HG03565 (cell line): ENCODE data around the gene CDYL.

ENCODE experiments used
- ATAC-seq: cut with Tn5 transposase; IDR thresholded peaks from one replicate; pipeline ENCODE4 v1.9.1; 2021; ENCODE audit warnings: mild to moderate bottlenecking, moderate library complexity; ENCODE audit not compliant: unreplicated experiment

The CDYL gene

DNA sequence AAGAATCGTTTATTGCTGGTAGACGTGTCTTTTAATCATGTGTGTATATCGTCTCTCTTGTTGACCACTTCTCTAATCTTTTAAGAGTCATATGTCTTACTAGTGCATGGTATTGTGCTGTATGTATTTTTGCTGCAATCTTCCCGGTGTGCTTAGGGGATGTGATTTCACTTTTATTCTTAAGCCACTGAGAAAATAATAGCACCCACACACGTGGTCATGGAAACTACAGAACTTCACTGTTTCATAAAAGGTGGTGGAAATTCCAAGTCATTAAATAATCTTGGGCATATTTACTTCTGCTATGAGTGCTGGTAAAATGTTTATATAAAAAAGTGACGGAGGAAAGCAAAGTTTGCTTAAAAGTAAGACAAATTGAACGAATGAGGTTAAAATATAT lies 3.0 kb upstream of the CDYL start:
- no peak for ATAC-seq

DNA sequence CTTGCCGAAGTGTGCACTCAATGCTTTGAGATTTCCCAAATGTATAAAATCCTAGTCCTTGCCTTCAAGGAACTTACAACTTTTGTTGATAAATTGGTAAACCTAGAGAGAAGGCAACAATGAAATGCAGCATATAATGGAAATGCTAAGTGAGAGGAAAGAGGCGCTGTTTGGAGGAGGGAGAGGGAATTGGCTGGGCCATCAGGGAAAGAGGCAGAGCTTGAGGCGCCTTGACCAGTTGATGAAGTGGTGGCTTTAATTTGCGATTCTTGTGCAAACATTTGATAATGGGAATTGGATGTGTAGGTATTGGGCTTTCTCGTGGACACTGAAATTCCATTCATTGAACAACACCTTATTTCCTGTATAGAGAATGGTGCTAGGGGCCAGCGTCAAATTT lies 1.9 kb upstream of the CDYL start:
- no peak for ATAC-seq

- no peak for ATAC-seq
Observed at GRCh38 chr6:4774715-4775493, 1.3 kb upstream of the CDYL start.

GRCh38 chr6:4775494-4776130 lies 592 bp upstream of the CDYL start:
- peak; percentile 33 for ATAC-seq

GRCh38 chr6:4776493-4777393 lies 539 bp downstream of the CDYL start:
- ATAC-seq, result peak; percentile 18

DNA sequence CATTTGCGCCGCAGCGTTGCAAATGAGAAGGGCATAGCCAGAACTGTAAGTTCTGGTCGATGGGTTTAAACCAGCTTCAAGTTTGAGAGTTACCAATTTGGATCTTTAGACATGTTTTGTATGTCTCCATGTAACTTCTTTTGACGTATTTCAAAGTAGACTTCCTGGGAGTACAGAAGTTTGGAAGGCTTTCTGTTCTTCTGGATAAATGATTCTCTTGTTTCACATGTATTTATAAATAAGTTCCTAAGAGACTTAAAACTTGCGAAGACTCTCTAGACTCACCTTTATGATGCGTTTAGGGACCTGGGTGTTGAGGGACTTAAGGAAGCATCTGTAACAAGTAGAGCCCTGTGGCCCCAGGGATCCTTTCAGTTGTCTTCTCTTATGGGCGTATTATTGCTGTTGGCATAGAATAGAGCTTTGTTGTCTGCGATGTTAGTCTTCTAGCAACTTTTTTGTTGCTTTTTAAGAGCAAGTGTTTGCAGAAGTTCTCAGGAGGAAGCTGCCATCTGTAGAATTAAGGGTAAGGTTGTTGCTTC lies 1.3 kb downstream of the CDYL start:
- ATAC-seq, result no peak

GRCh38 chr6:4778086-4778485 lies 1.9 kb downstream of the CDYL start:
- no peak for ATAC-seq

GRCh38 chr6:4780360-4780812 lies 4.2 kb downstream of the CDYL start:
- no peak for ATAC-seq

GRCh38 chr6:4781426-4781825 lies 5.2 kb downstream of the CDYL start:
- ATAC-seq, result no peak

DNA sequence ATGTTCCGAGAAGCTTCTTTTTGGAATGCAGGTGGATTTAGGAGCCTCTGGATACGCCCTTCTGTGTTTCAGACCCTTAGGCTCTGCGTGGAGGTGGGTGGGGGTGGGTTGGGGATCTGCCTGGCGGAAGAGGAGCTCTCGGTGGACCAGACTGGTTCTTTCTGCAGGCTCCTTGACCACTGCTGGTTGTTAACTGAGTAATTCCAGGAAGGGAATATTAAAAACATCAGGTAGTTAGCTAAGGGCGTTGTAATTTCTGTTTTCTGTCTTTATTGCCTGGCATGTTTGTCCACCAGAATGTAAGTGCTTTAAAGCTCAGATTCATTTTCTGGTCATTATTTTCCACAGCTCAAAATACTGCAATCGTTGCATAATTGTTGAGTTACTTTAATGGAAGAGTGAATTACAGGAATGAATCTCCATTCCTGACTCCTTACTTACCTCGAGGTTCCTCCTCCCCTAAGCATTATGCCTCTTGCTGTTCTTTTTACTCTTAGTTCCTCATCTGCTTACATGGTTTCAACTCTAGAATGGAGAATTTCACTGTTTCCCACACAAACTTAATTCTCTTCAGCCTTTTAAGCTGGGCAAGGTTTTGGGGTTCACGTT lies 5.9 kb downstream of the CDYL start:
- no peak for ATAC-seq

- ATAC-seq, result no peak
Observed at GRCh38 chr6:4786996-4787395, 10.8 kb downstream of the CDYL start.

DNA sequence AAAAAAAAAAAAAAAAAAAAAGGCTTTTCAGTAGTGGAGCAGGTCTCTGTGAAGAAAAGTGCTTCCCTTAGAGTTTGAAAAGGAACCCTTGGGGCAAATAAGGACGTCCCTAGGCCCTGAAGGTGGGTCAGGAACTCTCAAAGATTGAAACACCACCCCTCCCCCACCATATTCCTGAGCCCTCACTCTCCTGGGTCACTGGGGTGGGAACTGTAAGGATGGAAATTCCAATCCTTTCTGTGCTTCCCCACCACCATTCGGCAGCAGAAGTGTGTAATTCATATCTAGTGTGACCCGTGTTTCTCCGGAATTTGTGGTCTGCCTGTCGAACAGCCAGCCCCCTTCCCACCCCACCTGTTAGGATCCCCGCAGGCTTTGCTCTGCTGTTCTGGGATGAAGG lies 12.3 kb downstream of the CDYL start:
- no peak for ATAC-seq

DNA sequence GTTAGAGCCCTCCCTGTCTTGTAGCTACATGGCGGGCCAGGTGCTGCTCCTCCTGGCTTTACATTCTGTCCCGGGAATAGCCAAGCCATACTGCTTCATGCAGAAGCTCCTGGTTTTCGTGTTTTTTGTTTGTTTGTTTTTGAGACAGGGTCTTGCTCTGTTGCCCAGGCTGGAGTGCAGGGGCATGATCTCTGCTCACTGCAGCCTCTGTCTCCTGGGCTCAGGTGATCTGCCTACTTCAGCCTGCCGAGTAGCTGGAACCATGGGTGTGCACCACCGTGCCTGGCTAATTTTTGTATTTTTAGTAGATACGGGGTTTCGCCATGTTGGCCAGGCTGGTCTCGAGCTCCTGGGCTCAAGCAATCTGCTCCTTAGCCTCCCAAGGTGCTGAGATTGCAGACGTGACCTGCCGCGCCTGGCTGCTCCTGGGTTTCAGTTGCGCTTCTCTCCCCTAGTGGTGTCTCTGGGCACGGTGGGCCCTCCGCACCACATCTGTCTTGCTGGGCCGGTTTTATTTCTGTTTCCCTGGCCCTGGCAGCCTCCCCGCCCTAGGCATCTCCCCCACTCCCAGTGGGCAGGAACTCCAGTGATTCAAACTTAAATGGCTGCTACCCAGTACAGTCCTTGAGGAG lies 12.9 kb downstream of the CDYL start:
- ATAC-seq, result peak; percentile 76

DNA sequence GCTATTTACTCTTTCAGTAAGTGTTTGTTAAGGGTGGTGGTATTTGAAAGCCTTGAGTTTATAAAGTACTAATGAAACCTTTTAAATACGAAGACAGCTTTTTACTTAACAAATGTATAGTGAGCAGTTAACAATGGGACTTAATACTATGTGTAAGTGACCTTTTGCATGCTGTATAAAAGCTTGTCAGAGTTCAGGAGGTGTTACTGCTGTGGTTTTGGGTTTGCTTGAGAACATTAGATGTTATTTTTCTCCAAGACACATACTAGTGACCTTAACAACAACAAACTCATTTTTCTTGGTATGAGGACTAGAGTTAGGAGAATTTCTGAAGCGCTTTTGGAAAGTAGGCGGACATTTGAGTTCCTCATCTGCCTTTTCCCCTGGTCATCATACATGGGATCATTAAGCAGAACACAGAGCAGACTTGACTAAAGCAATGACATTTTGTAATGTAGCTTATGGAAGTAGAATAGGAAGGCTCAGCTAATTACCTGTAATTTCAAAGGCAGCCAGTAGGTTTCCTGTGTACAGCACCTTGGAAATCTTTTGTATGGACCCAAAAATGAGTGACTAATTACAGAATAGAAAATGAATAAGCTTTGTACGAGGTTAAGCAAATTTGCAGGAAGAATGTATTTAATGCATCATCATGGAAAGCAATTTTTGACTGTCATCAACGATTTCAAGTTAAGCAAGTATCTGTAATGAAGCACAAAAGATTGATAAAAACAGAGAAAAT lies 14.1 kb downstream of the CDYL start:
- ATAC-seq, result no peak

GRCh38 chr6:4794140-4794707 lies 18.0 kb downstream of the CDYL start:
- ATAC-seq, result no peak

DNA sequence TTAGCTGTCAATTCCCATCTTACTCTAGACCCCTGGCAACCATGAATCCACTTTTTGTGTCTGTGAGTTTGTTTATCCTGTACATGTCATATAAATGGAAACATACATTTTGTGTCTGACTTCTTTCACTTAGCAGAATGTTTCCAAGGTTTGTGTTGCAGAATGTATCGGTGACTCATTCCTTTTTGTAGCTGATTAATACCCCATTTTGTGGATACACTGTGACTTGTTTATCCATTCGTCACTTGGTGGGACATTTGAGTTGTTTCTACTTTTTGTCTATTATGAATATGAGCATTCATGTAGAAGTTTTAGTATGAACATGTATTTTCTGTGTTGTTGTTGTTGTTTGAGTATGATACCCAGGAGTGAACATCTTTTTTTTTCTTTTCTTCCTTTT lies 21.4 kb downstream of the CDYL start:
- ATAC-seq, result no peak

DNA sequence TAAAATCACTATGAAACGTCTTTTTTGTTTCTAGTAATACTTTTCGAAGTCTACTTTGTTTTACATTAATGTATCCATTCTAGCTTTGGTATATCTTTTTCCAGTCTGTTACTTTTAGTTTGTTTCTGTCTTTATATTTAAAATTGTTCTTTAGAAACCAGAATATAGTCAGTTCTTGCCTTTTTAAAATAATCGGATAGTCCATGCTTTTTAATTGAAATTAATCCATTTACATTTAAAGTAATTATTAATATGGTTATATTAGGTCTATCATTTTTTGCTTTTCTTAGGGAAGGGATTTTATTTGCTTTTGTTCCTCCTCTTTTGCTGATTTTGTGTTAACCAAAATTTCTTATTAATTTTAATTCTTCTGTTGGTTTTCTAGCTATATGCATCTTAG lies 23.7 kb downstream of the CDYL start:
- no peak for ATAC-seq

DNA sequence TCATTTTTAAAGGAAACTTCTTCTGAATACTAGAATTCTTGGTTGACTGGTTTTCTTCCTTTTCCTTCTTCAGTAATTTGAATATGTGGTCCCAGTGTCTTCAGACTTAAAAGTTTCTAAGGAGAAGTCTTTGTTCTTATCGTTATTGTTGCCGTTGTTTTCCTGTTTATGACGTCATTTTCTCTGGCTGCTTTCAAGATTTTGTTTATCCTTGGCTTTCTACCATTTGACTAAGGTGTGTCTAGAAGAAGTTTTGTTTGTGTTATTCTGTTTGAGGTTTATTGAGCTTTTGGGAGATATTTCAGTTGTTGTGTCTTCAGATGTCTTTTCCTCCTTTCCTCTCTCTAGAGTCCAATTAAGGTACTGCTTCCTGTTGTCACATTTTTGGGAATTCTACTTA lies 24.5 kb downstream of the CDYL start:
- ATAC-seq, result no peak

GRCh38 chr6:4801491-4802110 lies 25.4 kb downstream of the CDYL start:
- peak; percentile 39 for ATAC-seq
